K562 (cell line): Measurements from ENCODE around the gene ZBTB38. TPM values are rescaled to one million over a fixed set of nuclear protein-coding genes. Genes with fewer than 3 reads are reported as not detected.

Source experiments
- ATAC-seq: fragments of 200-7000 bp; cut with Tn5 transposase; 3 replicates; pipeline ENCODE4 v1.9.1; 2020; ENCODE audit warnings: moderate library complexity
- BruUV-seq: library from RNA; stranded (reverse); fragments of 400-500 nt; replicated peaks from 2 replicates; lab custom pipeline; 2021; lab: Mats Ljungman, UMichigan
- CTCF ChIA-PET: fragments of 300-600 bp; formaldehyde crosslinking; extraction: SDS; loops from one replicate; lab custom pipeline; 2021; ENCODE audit warnings: low intra/inter-chr PET ratio; lab: Yijun Ruan, JAX
- POLR2A ChIA-PET: fragments of 300-600, 350-650 bp; sonication (Branson Sonifier 250); formaldehyde crosslinking; extraction: SDS; loops from one replicate; lab custom pipeline; 2021; ENCODE audit warnings: antibody characterized with exemption, inconsistent platforms; lab: Yijun Ruan, JAX
- DNase-seq, 4 experiments: peaks; one replicate each; pipeline versions ENCODE4 v3.0.0 to v3.0.0-alpha.2; 2011 to 2018; ENCODE audit warnings: low spot score in 3 of 4, mixed read lengths in 3 of 4; ENCODE audit errors: extremely low read depth in 1 of 4
- FAIRE-seq: peaks from 2 replicates; lab custom pipeline; 2011; peaks lifted over from hg19 to GRCh38; lab: Jason Lieb, UNC
- H2AFZ ChIP-seq: 2 replicates; pipeline ENCODE4 v1.6.0; 2011; ENCODE audit warnings: low read depth, low read length, control low read depth, inconsistent platforms
- H3K27ac ChIP-seq: fragments of 200-600 bp; 3 replicates; pipeline ENCODE4 v1.8.0; 2011; ENCODE audit warnings: low read depth, mild to moderate bottlenecking, control low read depth, inconsistent platforms, low read length, moderate library complexity, mixed read lengths; ENCODE audit errors: extremely low read depth
- H3K27me3 ChIP-seq, 2 experiments: fragments of 300-600 bp in 1 of 2; 2 replicates in 1 of 2; 3 replicates in 1 of 2; pipeline versions ENCODE4 v1.6.0 to v1.8.0; 2011; ENCODE audit warnings: inconsistent platforms in 2 of 2, low read length in 2 of 2, mild to moderate bottlenecking in 1 of 2, mixed read lengths in 1 of 2, moderate library complexity in 1 of 2; ENCODE audit not compliant: control insufficient read depth in 2 of 2, insufficient read depth in 2 of 2
- H3K36me3 ChIP-seq: fragments of 300-600 bp; 3 replicates; pipeline ENCODE4 v1.8.0; 2011; ENCODE audit warnings: mild to moderate bottlenecking, low read length, inconsistent platforms; ENCODE audit not compliant: control insufficient read depth, insufficient read depth
- H3K4me1 ChIP-seq, 2 experiments: fragments of 200-600 bp in 1 of 2; replicated peaks in 1 of 2; 2 replicates in 1 of 2; 3 replicates in 1 of 2; pipeline versions ENCODE4 v1.5.1 to v1.8.0; 2011; ENCODE audit warnings: inconsistent platforms in 2 of 2, low read length in 2 of 2, mild to moderate bottlenecking in 1 of 2, mixed read lengths in 1 of 2, moderate library complexity in 1 of 2; ENCODE audit not compliant: control insufficient read depth in 2 of 2, insufficient read depth in 2 of 2
- H3K4me2 ChIP-seq: 2 replicates; pipeline ENCODE4 v1.6.1; 2011; ENCODE audit warnings: low read length, control low read depth, inconsistent platforms, mixed read lengths; ENCODE audit not compliant: insufficient read depth
- H3K4me3 ChIP-seq: fragments of 200-600 bp; sonication (generic), shearing (Covaris generic); 2 replicates; pipeline ENCODE4 v1.5.1; 2016; ENCODE audit warnings: control low read depth, inconsistent platforms
- H3K79me2 ChIP-seq: fragments of 200-600 bp; 3 replicates; pipeline ENCODE4 v1.8.0; 2011; ENCODE audit warnings: low read length, inconsistent platforms; ENCODE audit not compliant: control insufficient read depth, insufficient read depth
- H3K9ac ChIP-seq, 2 experiments: 2 replicates each; pipeline versions ENCODE4 v1.6.0 to v1.6.1; 2011; ENCODE audit warnings: low read depth in 2 of 2, low read length in 2 of 2, control low read depth in 1 of 2, inconsistent platforms in 1 of 2, mild to moderate bottlenecking in 1 of 2, mixed read lengths in 1 of 2; ENCODE audit not compliant: insufficient read depth in 1 of 2
- H3K9me1 ChIP-seq: one replicate; pipeline ENCODE4 v1.6.0; 2011; ENCODE audit warnings: inconsistent platforms, mild to moderate bottlenecking, low read length, moderate library complexity; ENCODE audit not compliant: control insufficient read depth, insufficient read depth
- H3K9me3 ChIP-seq: replicated peaks from 2 replicates; pipeline ENCODE4 v1.5.1; 2011; ENCODE audit warnings: low read depth, low read length, inconsistent platforms; ENCODE audit not compliant: control insufficient read depth, insufficient read depth
- H4K20me1 ChIP-seq: replicated peaks from 2 replicates; pipeline ENCODE4 v1.6.1; 2011; ENCODE audit warnings: low read length, inconsistent platforms, mixed read lengths; ENCODE audit not compliant: control insufficient read depth, insufficient read depth
- MAFF ChIP-seq: IDR thresholded peaks from 2 replicates; pipeline ENCODE4 v1.6.1; 2012; ENCODE audit warnings: low read length, improper control_type of control experiment
- WGBS: fragments of 100-300 bp; shearing (Covaris generic); methylation state at CpG from one replicate; pipeline ENCODE4 v1.1.6; 2016; ENCODE audit warnings: low coverage, mixed read lengths; ENCODE audit not compliant: insufficient coverage; ENCODE audit errors: missing lambda C conversion rate; 5-methylcytosine and 5-hydroxymethylcytosine counted together
- in situ Hi-C: fragments of 300-500 bp; cut with MboI; formaldehyde crosslinking; loops from 4 replicates; pipeline ENCODE4 v1.15.0; 2018; ENCODE audit warnings: inconsistent platforms, mixed read lengths
- intact Hi-C: fragments of 100-400 bp; cut with micrococcal nuclease; formaldehyde crosslinking; loops from 2 replicates; pipeline ENCODE4 v1.14.2; 2022
- polyA plus RNA-seq, 8 experiments: library from polyadenylated mRNA; depleted of rRNA in 4 of 8; stranded (reverse) in 5 of 8; unstranded in 3 of 8; fragments of >200 nt; fragmentation: Nextera tagmentation in 2 of 8; fragmentation: Illumina TruSeq in 1 of 8; extraction: Ambion mirVana in 2 of 8; extraction: Trizol in 1 of 8; gene quantifications; 2 replicates each; pipeline versions ENCODE4 v1.2.1 to v1.2.3, GENCODE V29; 2011 to 2014; ENCODE audit warnings: inconsistent platforms in 1 of 8, missing spikeins in 1 of 8
- total RNA-seq, 7 experiments: library from RNA; depleted of rRNA in 6 of 7; stranded (reverse); fragments of >200 nt in 6 of 7; fragmentation: Illumina TruSeq in 2 of 7; extraction: Trizol in 2 of 7; gene quantifications; 2 replicates each; pipeline versions ENCODE4 v1.2.1 to v1.2.3, GENCODE V29; 2011 to 2021; ENCODE audit warnings: low replicate concordance in 1 of 7
- TF ChIP-seq, protein P1 (sequence below): fragments of 450-650 bp; formaldehyde crosslinking; IDR thresholded peaks from 2 replicates; pipeline ENCODE4 v1.4.0; 2020; ENCODE audit warnings: mild to moderate bottlenecking, moderate library complexity

The ZBTB38 gene
- total and polyA plus RNA-seq, 9 of the 15 experiments (the other 6 are each of a cell fraction or from before 2014, with no cell fraction given), result 12.1 to 39.4 (median 22.9) TPM

DNA sequence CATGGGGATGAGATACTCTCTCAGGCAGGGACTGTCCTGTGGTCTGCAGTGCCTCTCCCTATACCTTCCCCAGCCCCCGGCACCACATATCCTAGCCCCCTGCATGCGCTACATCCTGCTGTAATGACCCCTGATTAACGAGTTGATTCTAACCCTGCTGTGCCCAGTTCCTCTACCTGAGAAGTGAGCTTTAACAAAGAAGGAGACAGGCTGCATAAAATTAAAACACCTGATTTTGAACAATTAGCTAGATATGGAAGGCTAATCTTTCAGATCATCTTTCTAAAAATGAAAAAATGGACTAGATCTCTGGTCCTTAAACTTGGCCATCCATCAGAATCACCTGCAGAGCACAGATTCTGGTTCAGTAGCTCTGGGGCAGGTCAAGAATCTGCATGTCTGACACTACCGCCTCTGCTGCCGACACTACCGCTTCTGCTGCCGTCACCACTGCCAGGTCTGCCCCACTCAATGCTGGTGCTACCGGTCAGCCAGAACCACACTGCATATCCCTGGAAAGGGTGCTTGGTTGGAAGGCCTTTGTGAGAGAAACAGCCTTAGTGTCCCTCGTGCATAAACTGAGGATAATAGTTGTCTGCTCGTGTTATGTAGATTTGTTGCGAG, 33.6 kb upstream of the ZBTB38 start:
- POLR2A ChIA-PET, result interaction anchor here (0.8 to 1.5 kb wide), 3 partner anchors 10 to 26 kb away, joined by 3 read pairs; no protein-coding TSS in a partner anchor

More for the DNA sequence above, 33.6 kb upstream of the ZBTB38 start:
- Histone ChIP-seq H3K36me3 (no peaks in the 10 kb centered on the region), H2AFZ (peak overlapping the region; percentile 4; the same call in 1 of the 2 replicates), H3K79me2 (no peaks in the 10 kb centered on the region), H3K27me3 (no peaks in the 10 kb centered on the region), H4K20me1 (no peaks in the 10 kb centered on the region), H3K4me2 (no peak overlapping the region), H3K4me1 (peaks cover 13 to 61% of the 10 kb centered on the region in 2 experiments), H3K9me3 (no peaks in the 10 kb centered on the region), H3K9ac (no peak overlapping the region), H3K4me3 (no peak overlapping the region), H3K9me1 (no peaks in the 10 kb centered on the region), H3K27ac (no peak overlapping the region)
- no peak for ATAC-seq
- TF ChIP-seq MAFF, result no peak
- TF ChIP-seq, protein P1, sequence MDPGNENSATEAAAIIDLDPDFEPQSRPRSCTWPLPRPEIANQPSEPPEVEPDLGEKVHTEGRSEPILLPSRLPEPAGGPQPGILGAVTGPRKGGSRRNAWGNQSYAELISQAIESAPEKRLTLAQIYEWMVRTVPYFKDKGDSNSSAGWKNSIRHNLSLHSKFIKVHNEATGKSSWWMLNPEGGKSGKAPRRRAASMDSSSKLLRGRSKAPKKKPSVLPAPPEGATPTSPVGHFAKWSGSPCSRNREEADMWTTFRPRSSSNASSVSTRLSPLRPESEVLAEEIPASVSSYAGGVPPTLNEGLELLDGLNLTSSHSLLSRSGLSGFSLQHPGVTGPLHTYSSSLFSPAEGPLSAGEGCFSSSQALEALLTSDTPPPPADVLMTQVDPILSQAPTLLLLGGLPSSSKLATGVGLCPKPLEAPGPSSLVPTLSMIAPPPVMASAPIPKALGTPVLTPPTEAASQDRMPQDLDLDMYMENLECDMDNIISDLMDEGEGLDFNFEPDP (CRISPR knock-in tag), result no peak
- CTCF ChIA-PET, result no interaction called here
- intact Hi-C loops (no loop called here), in situ Hi-C loops (no loop called here)
- FAIRE-seq, result no peak
- WGBS, result 87% methylated on average over 9 of the region's 11 CpGs
- DNase-seq, result no peak
- no TSS peak for BruUV-seq
